Skeletal muscle tissue (tissue), 4 donors: Measurements from ENCODE around the gene ZBED4. TPM values are rescaled to one million over a fixed set of nuclear protein-coding genes. Genes with fewer than 3 reads are reported as not detected.

Experiments used
- H3K27ac ChIP-seq: one replicate; pipeline ENCODE4 v1.7.0; 2013; ENCODE audit warnings: mild to moderate bottlenecking, low read depth, low read length, inconsistent platforms
- H3K27me3 ChIP-seq, 3 donors: one replicate each; pipeline ENCODE4 v1.7.0; 2013; ENCODE audit warnings: low read length in 3 of 3; ENCODE audit not compliant: control insufficient read depth in 3 of 3, insufficient read depth in 3 of 3
- H3K36me3 ChIP-seq, 3 donors: one replicate each; pipeline ENCODE4 v1.7.0; 2013; ENCODE audit warnings: low read length in 3 of 3; ENCODE audit not compliant: control insufficient read depth in 3 of 3, insufficient read depth in 3 of 3
- H3K4me1 ChIP-seq, 3 donors: one replicate each; pipeline ENCODE4 v1.7.0; 2013; ENCODE audit warnings: low read length in 3 of 3, mild to moderate bottlenecking in 3 of 3; ENCODE audit not compliant: control insufficient read depth in 3 of 3, insufficient read depth in 3 of 3
- H3K4me3 ChIP-seq, 3 donors: one replicate each; pipeline ENCODE4 v1.7.0; 2013; ENCODE audit warnings: low read length in 3 of 3
- H3K9ac ChIP-seq, 3 donors: one replicate each; pipeline ENCODE4 v1.7.0; 2013; ENCODE audit warnings: low read length in 3 of 3, mild to moderate bottlenecking in 3 of 3, moderate library complexity in 2 of 3, low read depth in 1 of 3
- H3K9me3 ChIP-seq, 3 donors: one replicate each; pipeline ENCODE4 v1.7.0; 2013; ENCODE audit warnings: low read length in 3 of 3; ENCODE audit not compliant: control insufficient read depth in 3 of 3
- total RNA-seq: library from RNA; depleted of rRNA; stranded (reverse); fragments of >200 nt; gene quantifications from one replicate; pipeline ENCODE4 v1.2.3, GENCODE V29; 2014
- donor health status: Osteomylitis.

Gene ZBED4
- total RNA-seq, 1 donor from 2014 or later = 8.4 TPM

DNA sequence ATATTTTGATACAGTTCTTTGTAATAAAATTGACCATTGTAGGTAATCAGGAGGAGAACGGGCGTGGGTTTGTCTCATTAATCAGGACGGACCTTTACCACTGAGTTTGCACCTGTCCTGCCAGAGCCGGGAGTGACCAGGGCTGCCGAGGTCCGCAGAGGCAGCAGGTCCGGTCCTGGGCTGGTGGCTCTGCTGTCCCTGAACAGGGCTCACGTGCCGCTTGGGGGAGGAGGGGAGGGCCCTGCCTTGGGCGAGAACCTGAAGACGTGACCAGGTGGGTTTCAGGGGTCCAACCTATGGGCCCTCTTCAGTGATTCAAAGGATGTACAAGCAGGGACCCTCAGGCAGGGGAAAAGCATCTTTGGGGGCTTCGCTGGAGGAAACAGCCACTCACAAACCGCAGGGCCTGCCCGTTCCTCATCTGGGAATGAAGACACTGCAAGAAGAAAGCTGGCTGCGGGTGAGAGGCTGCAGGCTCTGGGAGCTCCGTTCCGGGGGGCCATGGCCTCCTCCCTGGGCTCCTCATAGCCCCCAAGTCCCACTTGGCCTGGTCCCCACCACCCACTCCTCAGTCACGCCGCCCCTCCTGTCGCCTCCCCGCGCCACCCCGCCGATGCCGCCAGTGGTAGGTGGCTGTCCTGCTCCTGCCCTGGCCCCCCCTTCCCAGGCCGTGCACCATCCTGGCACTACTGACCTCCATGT, 74.0 kb downstream of the ZBED4 start:
- no peak overlapping the region for H3K9ac ChIP-seq
- H3K27me3 ChIP-seq = peaks cover 0 to 4% (median 0%) of the 10 kb centered on the region in 3 donors
- H3K9me3 ChIP-seq = no peaks in the 10 kb centered on the region
- peaks cover 11 to 24% (median 23%) of the 10 kb centered on the region in 3 donors for H3K4me1 ChIP-seq
- H3K4me3 ChIP-seq = no peak overlapping the region
- H3K36me3 ChIP-seq = peaks cover 3 to 16% (median 10%) of the 10 kb centered on the region in 3 donors
- H3K27ac ChIP-seq = no peak overlapping the region

GRCh38 chr22:49928185-49928495, 74.5 kb downstream of the ZBED4 start:
- Histone ChIP-seq H3K9me3 (no peaks in the 10 kb centered on the region), H3K4me1 (peaks cover 14 to 28% (median 28%) of the 10 kb centered on the region in 3 donors), H3K27ac (no peak overlapping the region), H3K36me3 (peaks cover 3 to 16% (median 9%) of the 10 kb centered on the region in 3 donors), H3K27me3 (peaks cover 0 to 4% (median 0%) of the 10 kb centered on the region in 3 donors), H3K9ac (no peak overlapping the region), H3K4me3 (no peak overlapping the region)

DNA sequence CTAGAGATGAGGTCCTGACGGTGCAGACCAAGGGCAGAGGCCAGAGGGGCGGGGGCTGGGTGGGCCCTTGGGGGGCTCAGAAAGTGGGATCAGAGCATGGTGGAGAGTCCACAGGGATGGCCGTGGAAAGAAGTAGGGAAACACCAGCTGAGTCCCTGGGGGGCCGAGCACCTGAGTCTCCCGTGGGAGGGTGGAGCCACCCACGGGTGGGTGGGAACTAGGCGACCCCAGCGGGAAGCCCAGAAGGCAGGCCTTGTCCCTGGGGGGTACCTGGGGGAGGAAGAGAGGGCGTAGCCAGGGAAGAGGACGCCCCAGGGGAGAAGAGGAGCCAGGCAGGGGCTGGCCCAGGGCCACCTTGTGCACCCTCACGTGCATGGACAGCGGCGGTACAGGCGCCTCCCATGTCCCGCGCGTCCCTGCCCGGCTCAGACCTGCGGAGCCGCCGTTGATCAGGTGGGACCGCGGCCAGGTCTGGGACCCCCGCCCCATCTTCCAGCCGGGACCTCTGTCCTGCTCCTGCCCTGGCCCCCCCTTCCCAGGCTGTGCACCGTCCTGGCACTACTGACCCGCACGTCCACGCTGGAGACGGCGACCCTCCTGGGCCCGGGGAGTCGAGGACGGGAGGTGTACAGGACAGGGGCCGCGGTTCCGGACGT, 75.0 kb downstream of the ZBED4 start:
- peaks cover 20 to 34% (median 33%) of the 10 kb centered on the region in 3 donors for H3K4me1 ChIP-seq
- peaks cover 0 to 4% (median 0%) of the 10 kb centered on the region in 3 donors for H3K27me3 ChIP-seq
- H3K9ac ChIP-seq = no peak overlapping the region
- H3K4me3 ChIP-seq = no peak overlapping the region
- H3K36me3 ChIP-seq = peaks cover 3 to 16% (median 6%) of the 10 kb centered on the region in 3 donors
- no peaks in the 10 kb centered on the region for H3K9me3 ChIP-seq
- H3K27ac ChIP-seq = no peak overlapping the region

DNA sequence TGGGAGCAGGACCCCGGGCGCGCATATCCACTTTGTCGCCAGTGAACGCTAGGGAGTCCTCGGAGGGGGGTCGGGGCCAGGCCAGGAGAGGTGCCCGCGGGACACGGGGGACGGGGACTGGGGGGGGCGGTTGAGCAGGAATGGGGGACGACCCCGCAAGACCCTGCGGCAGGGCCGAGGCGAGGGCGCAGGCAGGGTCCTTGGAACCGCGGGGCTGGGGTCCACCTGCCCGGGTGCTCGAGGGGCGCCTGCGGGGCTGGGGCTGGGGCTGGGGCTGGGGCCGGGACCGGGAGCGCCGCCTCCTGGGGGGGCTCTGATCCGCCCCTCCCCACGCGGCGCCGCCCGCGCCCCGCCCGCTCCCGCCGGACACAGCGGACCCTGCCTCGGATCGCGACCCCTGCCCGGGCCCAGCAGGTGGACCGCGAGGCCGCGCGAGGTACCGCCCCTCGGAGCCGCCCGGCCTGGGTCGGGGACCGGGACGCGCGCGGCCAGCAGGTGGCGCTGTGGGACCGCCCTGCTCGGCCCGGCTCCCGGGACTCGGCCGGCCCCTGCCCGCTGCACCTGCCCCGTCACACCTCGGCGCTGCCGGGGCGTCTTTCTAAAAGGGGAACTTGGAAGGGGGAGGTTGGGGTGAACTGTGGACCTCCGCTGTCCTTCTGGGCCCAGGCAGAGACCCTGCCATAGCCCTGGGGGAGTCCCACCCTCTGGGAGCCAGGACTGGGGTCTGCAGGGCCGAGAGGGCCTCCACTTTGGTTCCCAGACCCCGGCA, 75.8 kb downstream of the ZBED4 start:
- Histone ChIP-seq H3K27me3 (peaks cover 0 to 4% (median 0%) of the 10 kb centered on the region in 3 donors), H3K4me1 (peaks cover 27 to 41% (median 40%) of the 10 kb centered on the region in 3 donors)

GRCh38 chr22:49929994-49930575, 76.4 kb downstream of the ZBED4 start:
- Histone ChIP-seq H3K9ac (peak overlapping the region in 1 of 3 donors; percentile 66), H3K36me3 (peaks cover 3 to 7% (median 4%) of the 10 kb centered on the region in 3 donors), H3K9me3 (no peaks in the 10 kb centered on the region), H3K4me1 (peaks cover 28 to 46% (median 41%) of the 10 kb centered on the region in 3 donors), H3K27ac (no peak overlapping the region), H3K27me3 (peaks cover 0 to 4% (median 0%) of the 10 kb centered on the region in 3 donors), H3K4me3 (no peak overlapping the region)

More for the DNA sequence above, 75.8 kb downstream of the ZBED4 start:
- Histone ChIP-seq H3K9me3 (no peaks in the 10 kb centered on the region), H3K36me3 (peaks cover 3 to 9% (median 5%) of the 10 kb centered on the region in 3 donors), H3K4me3 (no peak overlapping the region), H3K27ac (no peak overlapping the region), H3K9ac (peak overlapping the region in 1 of 3 donors; percentile 66)

- peak overlapping the region in 1 of 3 donors; percentile 66 for H3K9ac ChIP-seq
- H3K27ac ChIP-seq = no peak overlapping the region
- peaks cover 2 to 3% (median 3%) of the 10 kb centered on the region in 3 donors for H3K36me3 ChIP-seq
- H3K27me3 ChIP-seq = peaks cover 0 to 4% (median 0%) of the 10 kb centered on the region in 3 donors
- H3K4me1 ChIP-seq = peaks cover 28 to 46% (median 41%) of the 10 kb centered on the region in 3 donors
- H3K4me3 ChIP-seq = peak overlapping the region in 1 of 3 donors; percentile 35
- no peaks in the 10 kb centered on the region for H3K9me3 ChIP-seq
Observed at GRCh38 chr22:49930596-49931412, 77.2 kb downstream of the ZBED4 start.

GRCh38 chr22:49933236-49934159, 79.9 kb downstream of the ZBED4 start:
- H3K27ac ChIP-seq = peak overlapping the region; percentile 96
- no peaks in the 10 kb centered on the region for H3K9me3 ChIP-seq
- H3K9ac ChIP-seq = peak overlapping the region; percentile 83 to 95 (median 90)
- peaks cover 49 to 68% (median 61%) of the 10 kb centered on the region in 3 donors for H3K4me1 ChIP-seq
- H3K4me3 ChIP-seq = peak overlapping the region; percentile 4 to 79 (median 77)
- no peaks in the 10 kb centered on the region for H3K36me3 ChIP-seq
- H3K27me3 ChIP-seq = peaks cover 0 to 4% (median 0%) of the 10 kb centered on the region in 3 donors

GRCh38 chr22:49934160-49934890, 80.7 kb downstream of the ZBED4 start:
- peaks cover 50 to 73% (median 66%) of the 10 kb centered on the region in 3 donors for H3K4me1 ChIP-seq
- no peaks in the 10 kb centered on the region for H3K36me3 ChIP-seq
- no peaks in the 10 kb centered on the region for H3K9me3 ChIP-seq
- peak overlapping the region; percentile 96 for H3K27ac ChIP-seq
- H3K9ac ChIP-seq = peak overlapping the region; percentile 83 to 95 (median 90)
- peak overlapping the region; percentile 63 to 79 (median 77) for H3K4me3 ChIP-seq
- no peaks in the 10 kb centered on the region for H3K27me3 ChIP-seq
